HCT116 (cell line): ENCODE measurements around the gene NAXE. TPM values are rescaled to one million over a fixed set of nuclear protein-coding genes. Genes with fewer than 3 reads are reported as not detected.

Source experiments
- ATAC-seq: fragments of 200-7000 bp; cut with Tn5 transposase; 2 replicates; pipeline ENCODE4 v1.9.1; 2020; ENCODE audit warnings: mild to moderate bottlenecking, moderate library complexity
- BruUV-seq: library from RNA; stranded (reverse); fragments of 400-500 nt; replicated peaks from 2 replicates; lab custom pipeline; 2021; lab: Mats Ljungman, UMichigan
- CTCF ChIA-PET: fragments of 300-600 bp; sonication (Branson Sonifier 250); formaldehyde crosslinking; loops from one replicate; lab custom pipeline; 2021; ENCODE audit warnings: antibody characterized with exemption; lab: Charles Lee
- POLR2A ChIA-PET: fragments of 300-600, 350-600 bp; sonication (Branson Sonifier 250); formaldehyde crosslinking; loops from one replicate; lab custom pipeline; 2021; ENCODE audit warnings: antibody characterized with exemption; lab: Charles Lee
- RAD21 ChIA-PET, 2 experiments: fragments of 300-600 bp; sonication (Branson Sonifier 250); formaldehyde crosslinking; loops; one replicate each; lab custom pipeline; 2023; ENCODE audit warnings: low total read pairs in 2 of 2; ENCODE audit not compliant: uncharacterized antibody in 2 of 2, unreplicated experiment in 2 of 2, low non-redundant PET in 1 of 2; lab: Charles Lee
- DNase-seq: peaks from one replicate; pipeline ENCODE4 v3.0.0-alpha.2; 2010; ENCODE audit warnings: low read depth, low spot score
- H2AFZ ChIP-seq: fragments of 200-600 bp; shearing (Covaris generic), sonication (generic); 2 replicates; pipeline ENCODE4 v1.6.1; 2017; ENCODE audit warnings: low read depth, mixed run types, mixed read lengths, antibody characterized with exemption, low read length; ENCODE audit not compliant: poor library complexity, severe bottlenecking
- H3K27ac ChIP-seq: 2 replicates; pipeline ENCODE4 v1.5.1; 2012; ENCODE audit warnings: low read depth, low read length
- H3K27me3 ChIP-seq: fragments of 200-600 bp; sonication (generic); 2 replicates; pipeline ENCODE4 v1.6.1; 2016; ENCODE audit warnings: mixed run types, low read length, mixed read lengths; ENCODE audit not compliant: insufficient read depth
- H3K36me3 ChIP-seq, 2 experiments: fragments of 200-500 bp in 1 of 2; fragments of 200-600 bp in 1 of 2; sonication (Bioruptor generic) in 1 of 2; sonication (generic) in 1 of 2; 2 replicates each; pipeline versions ENCODE4 v1.5.1 to v1.6.1; 2014 to 2016; ENCODE audit warnings: low read length in 2 of 2, inconsistent platforms in 1 of 2, mixed read lengths in 1 of 2, mixed run types in 1 of 2; ENCODE audit not compliant: insufficient read depth in 2 of 2, control insufficient read depth in 1 of 2
- H3K4me1 ChIP-seq, 2 experiments: fragments of 200-600 bp in 1 of 2; sonication (generic) in 1 of 2; 2 replicates each; pipeline versions ENCODE4 v1.5.1 to v1.6.1; 2012 to 2017; ENCODE audit warnings: low read length in 2 of 2, inconsistent platforms in 1 of 2, mild to moderate bottlenecking in 1 of 2, mixed read lengths in 1 of 2, mixed run types in 1 of 2, moderate library complexity in 1 of 2; ENCODE audit not compliant: insufficient read depth in 2 of 2, control insufficient read depth in 1 of 2
- H3K4me2 ChIP-seq: fragments of 200-600 bp; sonication (generic); 2 replicates; pipeline ENCODE4 v1.6.1; 2017; ENCODE audit warnings: mixed run types, low read length, mixed read lengths
- H3K4me3 ChIP-seq, 2 experiments: fragments of 200-600 bp in 1 of 2; sonication (generic) in 1 of 2; replicated peaks in 1 of 2; 2 replicates each; pipeline ENCODE4 v1.5.1; 2011 to 2016; ENCODE audit warnings: low read length in 2 of 2, control low read depth in 1 of 2, low read depth in 1 of 2, mild to moderate bottlenecking in 1 of 2, mixed read lengths in 1 of 2, mixed run types in 1 of 2
- H3K79me2 ChIP-seq: fragments of 200-600 bp; sonication (generic); 2 replicates; pipeline ENCODE4 v1.6.1; 2017; ENCODE audit warnings: mild to moderate bottlenecking, mixed run types, low read length, moderate library complexity, mixed read lengths; ENCODE audit not compliant: insufficient read depth
- H3K9ac ChIP-seq: fragments of 200-600 bp; sonication (generic); 2 replicates; pipeline ENCODE4 v1.6.1; 2016; ENCODE audit warnings: low read length, mixed read lengths
- H3K9me2 ChIP-seq: fragments of 200-600 bp; sonication (generic), shearing (Covaris generic); 2 replicates; pipeline ENCODE4 v1.6.1; 2017; ENCODE audit warnings: mixed run types, mild to moderate bottlenecking, moderate library complexity; ENCODE audit not compliant: insufficient read depth
- H3K9me3 ChIP-seq, 2 experiments: fragments of 200-500 bp in 1 of 2; fragments of 200-600 bp in 1 of 2; sonication (Bioruptor generic) in 1 of 2; sonication (generic) in 1 of 2; 2 replicates each; pipeline ENCODE4 v1.6.1; 2014 to 2017; ENCODE audit warnings: low read length in 2 of 2, mixed read lengths in 2 of 2, inconsistent platforms in 1 of 2, low read depth in 1 of 2, mild to moderate bottlenecking in 1 of 2, mixed run types in 1 of 2, moderate library complexity in 1 of 2; ENCODE audit not compliant: control insufficient read depth in 1 of 2, insufficient read depth in 1 of 2
- H4K20me1 ChIP-seq: fragments of 200-600 bp; sonication (generic), shearing (Covaris generic); 2 replicates; pipeline ENCODE4 v1.6.1; 2017; ENCODE audit warnings: mixed run types, mild to moderate bottlenecking, moderate library complexity; ENCODE audit not compliant: insufficient read depth
- CBX3 ChIP-seq: IDR thresholded peaks from 2 replicates; pipeline ENCODE4 v1.6.1; 2012; ENCODE audit warnings: low read depth
- ELF1 ChIP-seq: IDR thresholded peaks from 2 replicates; pipeline ENCODE4 v1.6.1; 2012; ENCODE audit warnings: low read depth, borderline replicate concordance
- EZH2 ChIP-seq: fragments of 200-600 bp; sonication (generic); IDR thresholded peaks from 2 replicates; pipeline ENCODE4 v1.6.1; 2017; ENCODE audit warnings: antibody characterized with exemption, mixed run types
- EZH2phosphoT487 ChIP-seq: fragments of 200-600 bp; IDR thresholded peaks from 2 replicates; pipeline ENCODE4 v1.6.1; 2018; ENCODE audit warnings: antibody characterized with exemption, borderline replicate concordance
- FOSL1 ChIP-seq: IDR thresholded peaks from 2 replicates; pipeline ENCODE4 v1.6.1; 2012; ENCODE audit warnings: low read depth
- JUND ChIP-seq: IDR thresholded peaks from 2 replicates; pipeline ENCODE4 v1.6.1; 2012
- MAX ChIP-seq: IDR thresholded peaks from 2 replicates; pipeline ENCODE4 v1.6.1; 2012
- POLR2A ChIP-seq: IDR thresholded peaks from 2 replicates; pipeline ENCODE4 v1.7.0; 2011; ENCODE audit warnings: borderline replicate concordance; ENCODE audit not compliant: insufficient read depth, insufficient read length; ENCODE audit errors: extremely low read depth
- RAD21 ChIP-seq: IDR thresholded peaks from 2 replicates; pipeline ENCODE4 v1.6.1; 2012; ENCODE audit warnings: low read depth, mild to moderate bottlenecking
- REST ChIP-seq: IDR thresholded peaks from 2 replicates; pipeline ENCODE4 v1.6.1; 2012; ENCODE audit warnings: low read depth
- SIN3A ChIP-seq: IDR thresholded peaks from 2 replicates; pipeline ENCODE4 v1.6.1; 2012; ENCODE audit warnings: low read depth
- SP1 ChIP-seq: IDR thresholded peaks from 2 replicates; pipeline ENCODE4 v1.6.1; 2012; ENCODE audit warnings: low read depth
- SRF ChIP-seq: IDR thresholded peaks from 2 replicates; pipeline ENCODE4 v1.6.1; 2012; ENCODE audit warnings: low read depth
- TCF7L2 ChIP-seq: IDR thresholded peaks from 2 replicates; pipeline ENCODE4 v1.7.0; 2011; ENCODE audit warnings: borderline replicate concordance, inconsistent platforms; ENCODE audit not compliant: insufficient read depth, insufficient read length; ENCODE audit errors: extremely low read depth
- YY1 ChIP-seq: IDR thresholded peaks from 2 replicates; pipeline ENCODE4 v1.6.1; 2011; ENCODE audit warnings: low read length, low read depth, moderate library complexity, mild to moderate bottlenecking; ENCODE audit not compliant: insufficient replicate concordance; ENCODE audit errors: extremely low read depth
- ZFX ChIP-seq: fragments of 450-650 bp; IDR thresholded peaks from 2 replicates; pipeline ENCODE4 v1.6.1; 2017
- ZNF274 ChIP-seq: fragments of 200-500 bp; sonication (Bioruptor generic); IDR thresholded peaks from 2 replicates; pipeline ENCODE4 v1.6.1; 2014; ENCODE audit warnings: mild to moderate bottlenecking, low read depth, low read length, inconsistent platforms
- intact Hi-C: fragments of 100-400 bp; cut with micrococcal nuclease; formaldehyde crosslinking; loops from 2 replicates; pipeline ENCODE4 v1.10.0; 2022
- total RNA-seq: library from RNA; stranded (reverse); gene quantifications from one replicate; pipeline ENCODE4 v1.2.1, GENCODE V29; 2021; ENCODE audit not compliant: unreplicated experiment
- TF ChIP-seq, protein P1 (sequence below): IDR thresholded peaks from 2 replicates; pipeline ENCODE4 v1.6.1; 2011; ENCODE audit warnings: mild to moderate bottlenecking, low read length, moderate library complexity; ENCODE audit not compliant: insufficient replicate concordance; ENCODE audit errors: extremely low read depth
- TF ChIP-seq, protein P2 (sequence below), 3 experiments: fragments of 200-600 bp in 1 of 3; sonication (generic) in 1 of 3; IDR thresholded peaks in 2 of 3; conservative IDR thresholded peaks in 1 of 3; 2 replicates each; pipeline ENCODE4 v1.5.1; 2012 to 2017; ENCODE audit warnings: low read depth in 2 of 3, low read length in 2 of 3, antibody characterized with exemption in 1 of 3, borderline replicate concordance in 1 of 3, control low read depth in 1 of 3, mild to moderate bottlenecking in 1 of 3, mixed read lengths in 1 of 3, mixed run types in 1 of 3, moderate library complexity in 1 of 3; ENCODE audit not compliant: insufficient read depth in 1 of 3
- TF ChIP-seq, protein P3 (sequence below): IDR thresholded peaks from 2 replicates; pipeline ENCODE4 v1.6.1; 2012

NAXE gene
- total RNA-seq, 1 experiment from 2014 or later = 139 TPM

- peaks cover 16 to 18% of the 10 kb centered on the region in 2 experiments; a peak in 3 of 4 replicates for H3K36me3 ChIP-seq
- ChIA-PET POLR2A (no interaction called here), CTCF (no interaction called here), RAD21 (no interaction called here)
- H3K9me3 ChIP-seq = no peaks in the 10 kb centered on the region
- no peak for DNase-seq
- H4K20me1 ChIP-seq = no peaks in the 10 kb centered on the region
- H3K27ac ChIP-seq = no peak overlapping the region
- H3K4me1 ChIP-seq = no peaks in the 10 kb centered on the region
- no peak overlapping the region for H2AFZ ChIP-seq
- no peaks in the 10 kb centered on the region for H3K9me2 ChIP-seq
- no peak overlapping the region for H3K4me2 ChIP-seq
- no peaks in the 10 kb centered on the region for H3K79me2 ChIP-seq
- H3K4me3 ChIP-seq = no peak overlapping the region
- ATAC-seq = no peak
- no TSS peak for BruUV-seq
- H3K9ac ChIP-seq = no peak overlapping the region
- no peaks in the 10 kb centered on the region for H3K27me3 ChIP-seq
- no peak for TF ChIP-seq SRF
- TF ChIP-seq REST = no peak
- TF ChIP-seq, protein P1, sequence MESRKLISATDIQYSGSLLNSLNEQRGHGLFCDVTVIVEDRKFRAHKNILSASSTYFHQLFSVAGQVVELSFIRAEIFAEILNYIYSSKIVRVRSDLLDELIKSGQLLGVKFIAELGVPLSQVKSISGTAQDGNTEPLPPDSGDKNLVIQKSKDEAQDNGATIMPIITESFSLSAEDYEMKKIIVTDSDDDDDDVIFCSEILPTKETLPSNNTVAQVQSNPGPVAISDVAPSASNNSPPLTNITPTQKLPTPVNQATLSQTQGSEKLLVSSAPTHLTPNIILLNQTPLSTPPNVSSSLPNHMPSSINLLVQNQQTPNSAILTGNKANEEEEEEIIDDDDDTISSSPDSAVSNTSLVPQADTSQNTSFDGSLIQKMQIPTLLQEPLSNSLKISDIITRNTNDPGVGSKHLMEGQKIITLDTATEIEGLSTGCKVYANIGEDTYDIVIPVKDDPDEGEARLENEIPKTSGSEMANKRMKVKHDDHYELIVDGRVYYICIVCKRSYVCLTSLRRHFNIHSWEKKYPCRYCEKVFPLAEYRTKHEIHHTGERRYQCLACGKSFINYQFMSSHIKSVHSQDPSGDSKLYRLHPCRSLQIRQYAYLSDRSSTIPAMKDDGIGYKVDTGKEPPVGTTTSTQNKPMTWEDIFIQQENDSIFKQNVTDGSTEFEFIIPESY = no peak
- no peak; the same call in 1 of the 2 replicates for TF ChIP-seq ZFX
- TF ChIP-seq ZNF274 = no peak
- no peak for TF ChIP-seq POLR2A
- no peak for TF ChIP-seq MAX
- TF ChIP-seq TCF7L2 = no peak
- TF ChIP-seq YY1 = no peak
- no peak for TF ChIP-seq CBX3
- no peak for TF ChIP-seq EZH2phosphoT487
- no peak for TF ChIP-seq JUND
- no peak for TF ChIP-seq FOSL1
- no peak for TF ChIP-seq RAD21
- no peak for TF ChIP-seq ELF1
- TF ChIP-seq, protein P2, sequence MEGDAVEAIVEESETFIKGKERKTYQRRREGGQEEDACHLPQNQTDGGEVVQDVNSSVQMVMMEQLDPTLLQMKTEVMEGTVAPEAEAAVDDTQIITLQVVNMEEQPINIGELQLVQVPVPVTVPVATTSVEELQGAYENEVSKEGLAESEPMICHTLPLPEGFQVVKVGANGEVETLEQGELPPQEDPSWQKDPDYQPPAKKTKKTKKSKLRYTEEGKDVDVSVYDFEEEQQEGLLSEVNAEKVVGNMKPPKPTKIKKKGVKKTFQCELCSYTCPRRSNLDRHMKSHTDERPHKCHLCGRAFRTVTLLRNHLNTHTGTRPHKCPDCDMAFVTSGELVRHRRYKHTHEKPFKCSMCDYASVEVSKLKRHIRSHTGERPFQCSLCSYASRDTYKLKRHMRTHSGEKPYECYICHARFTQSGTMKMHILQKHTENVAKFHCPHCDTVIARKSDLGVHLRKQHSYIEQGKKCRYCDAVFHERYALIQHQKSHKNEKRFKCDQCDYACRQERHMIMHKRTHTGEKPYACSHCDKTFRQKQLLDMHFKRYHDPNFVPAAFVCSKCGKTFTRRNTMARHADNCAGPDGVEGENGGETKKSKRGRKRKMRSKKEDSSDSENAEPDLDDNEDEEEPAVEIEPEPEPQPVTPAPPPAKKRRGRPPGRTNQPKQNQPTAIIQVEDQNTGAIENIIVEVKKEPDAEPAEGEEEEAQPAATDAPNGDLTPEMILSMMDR (IDR thresholded peaks at IDR 0.05 in 2 of 3, conservative IDR thresholded peaks at IDR 0.05 in 1 of 3; ENCODE audit: borderline replicate concordance in 1 of 3, insufficient read depth in 1 of 3, low read depth in 2 of 3, low read length in 2 of 3) = no peak
- TF ChIP-seq, protein P3, sequence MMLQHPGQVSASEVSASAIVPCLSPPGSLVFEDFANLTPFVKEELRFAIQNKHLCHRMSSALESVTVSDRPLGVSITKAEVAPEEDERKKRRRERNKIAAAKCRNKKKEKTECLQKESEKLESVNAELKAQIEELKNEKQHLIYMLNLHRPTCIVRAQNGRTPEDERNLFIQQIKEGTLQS = no peak
- TF ChIP-seq SP1 = no peak
- no peak for TF ChIP-seq SIN3A
- no peak for TF ChIP-seq EZH2
- intact Hi-C loops = no loop called here
These were observed 30.9 kb upstream of the NAXE start for GRCh38 chr1:156560585-156561163.
